HEK293 (cell line): ENCODE measurements around the gene HUWE1.

Experiments
- KLF1 ChIP-seq: fragments of 450-650 bp; formaldehyde crosslinking; IDR thresholded peaks from 2 replicates; pipeline ENCODE4 v1.5.1; 2016; ENCODE audit warnings: missing biosample characterization, missing genetic modification characterization
- KLF9 ChIP-seq: fragments of 450-650 bp; formaldehyde crosslinking; IDR thresholded peaks from 2 replicates; pipeline ENCODE4 v1.5.1; 2016; ENCODE audit warnings: missing biosample characterization, missing genetic modification characterization, low read depth
- SETDB1 ChIP-seq: IDR thresholded peaks from one replicate; pipeline ENCODE4 v1.6.1; 2017; ENCODE audit warnings: mild to moderate bottlenecking, low read length, moderate library complexity, mixed read lengths; ENCODE audit not compliant: insufficient read length
- ZNF398 ChIP-seq: fragments of 450-650 bp; formaldehyde crosslinking; IDR thresholded peaks from 2 replicates; pipeline ENCODE4 v1.5.1; 2017; ENCODE audit warnings: missing biosample characterization, missing genetic modification characterization
- ZNF670 ChIP-seq: fragments of 450-650 bp; formaldehyde crosslinking; IDR thresholded peaks from 2 replicates; pipeline ENCODE4 v1.5.1; 2016; ENCODE audit warnings: missing biosample characterization, missing genetic modification characterization, low read depth

- no peak for TF ChIP-seq SETDB1
- TF ChIP-seq KLF9 = no peak
- no peak for TF ChIP-seq KLF1 (tag by site-specific recombination)
- TF ChIP-seq ZNF670 (tag by site-specific recombination) = no peak
- TF ChIP-seq ZNF398 (tag by site-specific recombination) = no peak
Measured at GRCh38 chrX:53594354-53594753, 92.2 kb downstream of the HUWE1 start.
